Vagina (tissue), 2 donors: ENCODE measurements around the gene RCE1. TPM values are rescaled to one million over a fixed set of nuclear protein-coding genes. Genes with fewer than 3 reads are reported as not detected.
A peak's percentile ranks its signal among the peaks of the same experiment; 100 is the strongest.

Experiments used
- DNase-seq, 2 donors: peaks; one replicate each; pipeline ENCODE4 v3.0.0-alpha.2; 2017; ENCODE audit errors: extremely low spot score in 2 of 2
- H3K27ac ChIP-seq: fragments of 200-600 bp; sonication (generic); one replicate; pipeline ENCODE4 v1.5.1; 2019
- H3K27me3 ChIP-seq: fragments of 200-600 bp; sonication (generic); one replicate; pipeline ENCODE4 v1.5.1; 2019
- H3K36me3 ChIP-seq, 2 donors: fragments of 200-600 bp; sonication (generic); one replicate each; pipeline ENCODE4 v1.5.1; 2017 to 2019
- H3K4me1 ChIP-seq: fragments of 200-600 bp; sonication (generic); one replicate; pipeline ENCODE4 v1.5.1; 2019
- H3K4me3 ChIP-seq, 2 donors: fragments of 200-600 bp; sonication (generic); 1 replicate in 1 of 2; 2 replicates in 1 of 2; pipeline ENCODE4 v1.5.1; 2016 to 2019
- H3K9me3 ChIP-seq: fragments of 200-600 bp; sonication (generic); one replicate; pipeline ENCODE4 v1.5.1; 2019
- POLR2A ChIP-seq, 2 donors: fragments of 450-650 bp; IDR thresholded peaks; one replicate each; pipeline ENCODE4 v1.6.1; 2017; ENCODE audit warnings: antibody characterized with exemption in 2 of 2, mild to moderate bottlenecking in 2 of 2, moderate library complexity in 2 of 2
- POLR2AphosphoS5 ChIP-seq, 2 donors: sonication (generic); formaldehyde crosslinking; IDR thresholded peaks; one replicate each; pipeline ENCODE4 v1.9.0; 2017; ENCODE audit warnings: antibody characterized with exemption in 2 of 2, mild to moderate bottlenecking in 2 of 2, low read depth in 1 of 2; ENCODE audit not compliant: insufficient read depth in 1 of 2
- intact Hi-C: fragments of 100-400 bp; cut with DNase I; formaldehyde crosslinking; loops from one replicate; pipeline ENCODE4 v1.15.1; 2023
- total RNA-seq: library from RNA; depleted of rRNA; stranded (reverse); fragments of >200 nt; gene quantifications from one replicate; pipeline ENCODE4 v1.2.3, GENCODE V29; 2016
- TF ChIP-seq, protein P1 (sequence below), 3 experiments: fragments of 450-650 bp in 2 of 3; fragments of 200-600 bp in 1 of 3; sonication (generic) in 1 of 3; IDR thresholded peaks; one replicate each; pipeline ENCODE4 v1.5.1; 2017 to 2019; ENCODE audit warnings: antibody characterized with exemption in 3 of 3, mild to moderate bottlenecking in 2 of 3, moderate library complexity in 2 of 3

RCE1 gene
- total RNA-seq, 1 donor from 2014 or later, result 23.6 TPM

DNA sequence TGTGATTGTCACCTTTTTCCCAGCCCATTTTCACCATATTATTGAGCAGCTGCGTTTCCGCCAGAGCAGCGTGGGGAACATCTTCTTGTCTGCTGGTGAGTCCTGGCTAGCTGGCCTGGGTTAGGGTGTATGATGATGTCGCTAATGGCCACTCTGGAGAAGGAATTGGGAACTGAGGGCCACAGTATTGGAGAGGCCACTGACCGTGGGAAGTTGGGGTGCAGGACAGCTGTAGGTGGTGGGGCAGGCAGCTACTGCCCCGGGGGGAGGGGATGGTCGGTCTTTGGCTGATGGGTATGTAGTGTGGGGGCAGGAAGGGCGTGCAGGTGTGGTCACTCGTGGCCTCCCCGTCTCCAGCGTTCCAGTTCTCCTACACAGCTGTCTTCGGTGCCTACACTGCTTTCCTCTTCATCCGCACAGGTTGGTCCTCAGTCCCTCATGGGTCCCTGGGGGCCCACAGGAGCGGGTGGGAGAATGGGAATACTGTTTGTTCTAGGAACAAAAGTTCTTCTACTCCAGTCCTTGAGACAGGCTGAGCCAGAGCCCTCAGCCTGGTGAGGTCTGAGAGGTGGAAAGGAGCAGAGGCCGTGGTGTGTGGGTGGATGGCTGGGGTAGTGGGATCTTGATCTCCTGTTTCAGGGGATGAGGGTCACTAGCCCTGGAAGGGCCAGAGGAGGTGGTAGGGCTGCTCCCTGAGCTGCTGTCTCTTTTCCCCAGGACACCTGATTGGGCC, 2.1 kb downstream of the RCE1 start:
- no peak overlapping the region for H3K4me3 ChIP-seq
- H3K36me3 ChIP-seq, result peaks cover 0 to 22% of the 10 kb centered on the region in 2 donors
- H3K4me1 ChIP-seq, result peaks cover 29% of the 10 kb centered on the region
- intact Hi-C loops, result no loop called here
- H3K9me3 ChIP-seq, result no peaks in the 10 kb centered on the region
- TF ChIP-seq POLR2A (IDR thresholded peaks at IDR 0.05) (no peak), POLR2AphosphoS5 (IDR thresholded peaks at IDR 0.05; ENCODE audit: insufficient read depth in 1 of 2, low read depth in 1 of 2) (no peak)
- TF ChIP-seq, protein P1, sequence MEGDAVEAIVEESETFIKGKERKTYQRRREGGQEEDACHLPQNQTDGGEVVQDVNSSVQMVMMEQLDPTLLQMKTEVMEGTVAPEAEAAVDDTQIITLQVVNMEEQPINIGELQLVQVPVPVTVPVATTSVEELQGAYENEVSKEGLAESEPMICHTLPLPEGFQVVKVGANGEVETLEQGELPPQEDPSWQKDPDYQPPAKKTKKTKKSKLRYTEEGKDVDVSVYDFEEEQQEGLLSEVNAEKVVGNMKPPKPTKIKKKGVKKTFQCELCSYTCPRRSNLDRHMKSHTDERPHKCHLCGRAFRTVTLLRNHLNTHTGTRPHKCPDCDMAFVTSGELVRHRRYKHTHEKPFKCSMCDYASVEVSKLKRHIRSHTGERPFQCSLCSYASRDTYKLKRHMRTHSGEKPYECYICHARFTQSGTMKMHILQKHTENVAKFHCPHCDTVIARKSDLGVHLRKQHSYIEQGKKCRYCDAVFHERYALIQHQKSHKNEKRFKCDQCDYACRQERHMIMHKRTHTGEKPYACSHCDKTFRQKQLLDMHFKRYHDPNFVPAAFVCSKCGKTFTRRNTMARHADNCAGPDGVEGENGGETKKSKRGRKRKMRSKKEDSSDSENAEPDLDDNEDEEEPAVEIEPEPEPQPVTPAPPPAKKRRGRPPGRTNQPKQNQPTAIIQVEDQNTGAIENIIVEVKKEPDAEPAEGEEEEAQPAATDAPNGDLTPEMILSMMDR (IDR thresholded peaks at IDR 0.05), result no peak
- H3K27ac ChIP-seq, result no peak overlapping the region
- peak in 1 of 2 donors; percentile 83 for DNase-seq
- no peaks in the 10 kb centered on the region for H3K27me3 ChIP-seq

DNA sequence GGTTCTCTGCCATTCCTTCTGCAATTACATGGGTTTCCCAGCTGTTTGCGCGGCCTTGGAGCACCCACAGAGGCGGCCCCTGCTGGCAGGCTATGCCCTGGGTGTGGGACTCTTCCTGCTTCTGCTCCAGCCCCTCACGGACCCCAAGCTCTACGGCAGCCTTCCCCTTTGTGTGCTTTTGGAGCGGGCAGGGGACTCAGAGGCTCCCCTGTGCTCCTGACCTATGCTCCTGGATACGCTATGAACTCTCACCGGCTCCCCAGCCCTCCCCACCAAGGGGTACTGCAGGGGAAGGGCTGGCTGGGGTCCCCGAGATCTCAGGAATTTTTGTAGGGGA, 2.6 kb downstream of the RCE1 start:
- H3K4me1 ChIP-seq, result peaks cover 29% of the 10 kb centered on the region
- H3K27ac ChIP-seq, result no peak overlapping the region
- H3K4me3 ChIP-seq, result no peak overlapping the region
- H3K27me3 ChIP-seq, result no peaks in the 10 kb centered on the region
- intact Hi-C loops, result no loop called here
- TF ChIP-seq, protein P1 (IDR thresholded peaks at IDR 0.05), result no peak
- TF ChIP-seq POLR2A (IDR thresholded peaks at IDR 0.05) (no peak), POLR2AphosphoS5 (IDR thresholded peaks at IDR 0.05; ENCODE audit: insufficient read depth in 1 of 2, low read depth in 1 of 2) (no peak)
- H3K36me3 ChIP-seq, result peaks cover 0 to 22% of the 10 kb centered on the region in 2 donors
- DNase-seq, result no peak
- H3K9me3 ChIP-seq, result no peaks in the 10 kb centered on the region

DNA sequence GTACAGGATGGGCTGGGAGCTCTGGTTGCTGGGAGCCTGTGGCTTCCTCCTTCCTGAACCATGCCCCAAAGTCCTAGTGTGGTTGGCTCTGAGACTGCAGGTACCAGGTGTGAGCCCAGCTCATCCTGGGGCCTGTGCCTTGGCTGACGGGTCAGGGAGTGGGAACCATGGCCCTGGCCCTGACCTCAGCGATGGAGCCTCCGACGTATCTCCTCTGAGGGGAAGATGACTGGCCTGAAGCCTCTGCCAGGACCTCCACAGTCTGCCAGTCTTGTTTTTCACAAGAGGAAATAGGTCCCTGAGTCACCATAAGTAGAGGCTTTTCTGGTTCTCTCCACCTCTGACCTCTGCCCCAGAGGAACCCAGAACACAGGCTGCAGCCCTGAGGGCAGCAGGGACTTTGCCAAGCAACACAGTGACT, 3.4 kb downstream of the RCE1 start:
- Histone ChIP-seq H3K36me3 (peaks cover 0 to 22% of the 10 kb centered on the region in 2 donors), H3K27me3 (no peaks in the 10 kb centered on the region), H3K9me3 (no peaks in the 10 kb centered on the region), H3K4me1 (peaks cover 27% of the 10 kb centered on the region), H3K4me3 (no peak overlapping the region), H3K27ac (no peak overlapping the region)
- TF ChIP-seq, protein P1 (IDR thresholded peaks at IDR 0.05), result no peak
- TF ChIP-seq POLR2A (IDR thresholded peaks at IDR 0.05), result no peak
- TF ChIP-seq POLR2AphosphoS5 (IDR thresholded peaks at IDR 0.05; ENCODE audit: insufficient read depth in 1 of 2, low read depth in 1 of 2), result no peak
- DNase-seq, result no peak
- intact Hi-C loops, result no loop called here

DNA sequence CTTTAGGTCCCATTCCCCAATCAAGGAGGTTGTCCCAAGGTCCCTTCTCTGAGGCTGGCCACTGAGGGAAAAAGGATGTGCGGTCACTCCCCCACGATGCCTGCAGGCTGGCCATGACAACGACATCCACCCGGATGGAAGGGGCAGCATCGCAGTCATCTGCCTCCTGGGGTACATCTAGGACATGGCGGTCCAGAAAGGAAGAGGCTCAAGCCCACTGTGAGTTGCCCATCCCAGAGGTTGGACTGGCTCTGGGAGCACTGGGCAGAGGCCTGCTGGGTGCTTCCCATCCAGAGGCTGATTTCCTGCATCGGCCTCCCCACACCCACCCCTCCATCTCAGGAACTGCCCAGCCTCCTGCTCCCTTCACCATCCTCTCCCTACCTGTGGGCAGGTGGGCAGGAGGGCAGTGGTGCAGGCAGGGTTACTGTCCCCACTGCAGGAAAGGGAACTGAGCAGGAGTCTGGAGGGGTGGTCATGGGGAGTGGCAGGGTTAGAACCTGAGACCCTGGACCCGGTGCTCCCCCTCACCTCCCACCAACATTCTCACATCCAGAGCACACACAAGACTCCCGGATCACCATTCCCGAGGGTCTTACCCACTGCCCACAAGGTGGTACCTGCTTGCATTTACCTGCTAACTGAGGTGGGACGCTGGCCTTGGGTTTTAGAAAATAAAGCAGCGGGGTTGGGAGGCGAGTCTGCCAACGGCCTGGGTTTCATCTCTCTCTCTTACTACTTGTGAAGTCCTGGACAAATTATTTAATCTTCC, 4.4 kb downstream of the RCE1 start:
- TF ChIP-seq, protein P1 (IDR thresholded peaks at IDR 0.05), result no peak
- no peak for TF ChIP-seq POLR2A (IDR thresholded peaks at IDR 0.05)
- no peak for TF ChIP-seq POLR2AphosphoS5 (IDR thresholded peaks at IDR 0.05; ENCODE audit: insufficient read depth in 1 of 2, low read depth in 1 of 2)
- Histone ChIP-seq H3K27me3 (no peaks in the 10 kb centered on the region), H3K36me3 (peaks cover 0 to 22% of the 10 kb centered on the region in 2 donors), H3K4me1 (peaks cover 18% of the 10 kb centered on the region), H3K27ac (no peak overlapping the region), H3K4me3 (no peak overlapping the region), H3K9me3 (no peaks in the 10 kb centered on the region)
- intact Hi-C loops, result no loop called here
- DNase-seq, result no peak
